Measurements from ENCODE around the gene OR10G2.

GRCh38 chr14:21671371-21671770, 36.6 kb upstream of the OR10G2 start:
- no peak for TF ChIP-seq POLR2A (IDR thresholded peaks at IDR 0.05; ENCODE audit: low read depth, low read length)
- TF ChIP-seq POLR2AphosphoS5 (IDR thresholded peaks at IDR 0.05; ENCODE audit: low read depth, low read length), result no peak
- no peak for TF ChIP-seq TAF1 (IDR thresholded peaks at IDR 0.05; ENCODE audit: low read depth, low read length)
- no peak for TF ChIP-seq POU2F2 (IDR thresholded peaks at IDR 0.05; ENCODE audit: low read depth, low read length)
- TF ChIP-seq PAX5 (IDR thresholded peaks at IDR 0.05; ENCODE audit: insufficient read depth, low read length, severe bottlenecking), result no peak
- TF ChIP-seq SPI1 (IDR thresholded peaks at IDR 0.05; ENCODE audit: low read depth, low read length), result no peak

All from GM12891 (cell line).